ENCODE measurements around the gene DAG1.

- no peak for TF ChIP-seq CTCF (IDR thresholded peaks at IDR 0.05)
- no peak for TF ChIP-seq POLR2AphosphoS5 (IDR thresholded peaks at IDR 0.05)
- no peak for TF ChIP-seq POLR2A (IDR thresholded peaks at IDR 0.05)
- TF ChIP-seq EP300 (IDR thresholded peaks at IDR 0.05), result no peak
These were observed 36.8 kb downstream of the DAG1 start for GRCh38 chr3:49506906-49507305.
